GM11168 (cell line): ENCODE measurements around the gene DOP1B.

Experiments
- in situ Hi-C: fragments of 300-500 bp; cut with MboI; formaldehyde crosslinking; loops from one replicate; pipeline ENCODE4 v1.12.0; 2022; ENCODE audit warnings: low sequenced_read_pairs; ENCODE audit not compliant: unreplicated experiment

Gene DOP1B

GRCh38 chr21:36132696-36133095 is 23.9 kb upstream of the DOP1B start:
- in situ Hi-C loops, result no loop called here

- in situ Hi-C loops, result no loop called here
Measured at GRCh38 chr21:36134803-36135390, 21.7 kb upstream of the DOP1B start, which contains the start of gene CBR3. Gene CBR3, plus strand, starts transcription at chr21:36135079. Its CDS starts 114 bp downstream, at chr21:36135193.

- in situ Hi-C loops, result no loop called here
Measured at GRCh38 chr21:36135391-36136102, 21.1 kb upstream of the DOP1B start.

GRCh38 chr21:36139791-36140190 is 16.8 kb upstream of the DOP1B start:
- in situ Hi-C loops, result loop anchor here (5.0 kb wide), 1 partner anchor 198 kb away; no protein-coding TSS in a partner anchor

GRCh38 chr21:36141513-36141925 is 15.1 kb upstream of the DOP1B start:
- in situ Hi-C loops, result loop anchor here (5.0 kb wide), 1 partner anchor 196 kb away; no protein-coding TSS in a partner anchor

- in situ Hi-C loops, result loop anchor here (5.0 kb wide), 1 partner anchor 193 kb away; no protein-coding TSS in a partner anchor
Measured at GRCh38 chr21:36144233-36144632, 12.4 kb upstream of the DOP1B start.

- in situ Hi-C loops, result loop anchor here (5.0 kb wide), 1 partner anchor 67 kb away; no protein-coding TSS in a partner anchor
Measured at GRCh38 chr21:36145259-36145658, 11.4 kb upstream of the DOP1B start.

GRCh38 chr21:36147911-36148310 is 8.7 kb upstream of the DOP1B start:
- in situ Hi-C loops, result loop anchor here (5.0 kb wide), 1 partner anchor 64 kb away; no protein-coding TSS in a partner anchor

- in situ Hi-C loops, result loop anchor here (5.0 kb wide), 1 partner anchor 63 kb away; no protein-coding TSS in a partner anchor
Measured at GRCh38 chr21:36148886-36149285, 7.7 kb upstream of the DOP1B start.

- in situ Hi-C loops, result loop anchor here (5.0 kb wide), 1 partner anchor 62 kb away; no protein-coding TSS in a partner anchor
Measured at GRCh38 chr21:36149788-36150711, 6.6 kb upstream of the DOP1B start.

- in situ Hi-C loops, result no loop called here
Measured at GRCh38 chr21:36155603-36156338, 853 bp upstream of the DOP1B start.

GRCh38 chr21:36156339-36156814 is 247 bp upstream of the DOP1B start:
- in situ Hi-C loops, result no loop called here

- in situ Hi-C loops, result no loop called here
Measured at GRCh38 chr21:36159356-36159921, 2.8 kb downstream of the DOP1B start.

GRCh38 chr21:36160850-36161178 is 4.2 kb downstream of the DOP1B start:
- in situ Hi-C loops, result no loop called here

GRCh38 chr21:36162631-36163030 is 6.0 kb downstream of the DOP1B start:
- in situ Hi-C loops, result no loop called here

GRCh38 chr21:36163750-36164741 is 7.4 kb downstream of the DOP1B start:
- in situ Hi-C loops, result no loop called here

GRCh38 chr21:36165356-36165755 is 8.7 kb downstream of the DOP1B start:
- in situ Hi-C loops, result no loop called here

GRCh38 chr21:36166705-36167104 is 10.1 kb downstream of the DOP1B start:
- in situ Hi-C loops, result no loop called here
